SK-N-SH treated with all-trans-retinoic acid at 6 μM for 48 hours (cell line): Measurements from ENCODE around the gene APOL6.

Experiments
- ATAC-seq: fragments of 200-7000 bp; cut with Tn5 transposase; 3 replicates; pipeline ENCODE4 v1.9.1; 2020; ENCODE audit warnings: mild to moderate bottlenecking, moderate library complexity
- ARNTL ChIP-seq: fragments of 450-650 bp; formaldehyde crosslinking; IDR thresholded peaks from 2 replicates; pipeline ENCODE4 v1.5.0; 2020; ENCODE audit warnings: low read depth, mild to moderate bottlenecking, moderate library complexity, borderline replicate concordance
- BACH2 ChIP-seq: fragments of 250-450 bp; sonication (Bioruptor Pico); IDR thresholded peaks from 2 replicates; pipeline ENCODE4 v1.9.0; 2021; ENCODE audit warnings: mild to moderate bottlenecking, borderline replicate concordance
- CREB5 ChIP-seq: fragments of 250-450 bp; sonication (Bioruptor Pico); IDR thresholded peaks from 2 replicates; pipeline ENCODE4 v1.5.1; 2020; ENCODE audit warnings: low read depth, mild to moderate bottlenecking, moderate library complexity
- CSRNP3 ChIP-seq: fragments of 250-450 bp; sonication (Bioruptor Pico); IDR thresholded peaks from 2 replicates; pipeline ENCODE4 v1.5.1; 2021; ENCODE audit warnings: mild to moderate bottlenecking, moderate library complexity
- ESRRG ChIP-seq: fragments of 250-450 bp; sonication (Bioruptor Pico); IDR thresholded peaks from 2 replicates; pipeline ENCODE4 v1.6.1; 2021; ENCODE audit warnings: mild to moderate bottlenecking
- GLIS3 ChIP-seq: fragments of 250-450 bp; sonication (Bioruptor Pico); IDR thresholded peaks from 2 replicates; pipeline ENCODE4 v1.5.0; 2020; ENCODE audit warnings: mild to moderate bottlenecking, moderate library complexity
- ISL1 ChIP-seq: fragments of 250-450 bp; sonication (Bioruptor Pico); IDR thresholded peaks from 2 replicates; pipeline ENCODE4 v2.1.2; 2022; ENCODE audit warnings: mild to moderate bottlenecking, moderate library complexity
- OSR1 ChIP-seq: fragments of 250-450 bp; sonication (Bioruptor Pico); IDR thresholded peaks from 2 replicates; pipeline ENCODE4 v1.8.0; 2022; ENCODE audit warnings: moderate library complexity, mild to moderate bottlenecking, inconsistent platforms
- POU6F1 ChIP-seq: fragments of 250-450 bp; sonication (Bioruptor Pico); IDR thresholded peaks from 2 replicates; pipeline ENCODE4 v1.8.0; 2021; ENCODE audit warnings: low read depth, mild to moderate bottlenecking, moderate library complexity, borderline replicate concordance
- PPARA ChIP-seq: fragments of 250-450 bp; sonication (Bioruptor Pico); IDR thresholded peaks from 2 replicates; pipeline ENCODE4 v1.5.0; 2020; ENCODE audit warnings: mild to moderate bottlenecking, borderline replicate concordance
- RARB ChIP-seq: fragments of 250-450 bp; sonication (Bioruptor Pico); IDR thresholded peaks from 2 replicates; pipeline ENCODE4 v1.8.0; 2021; ENCODE audit warnings: mild to moderate bottlenecking, moderate library complexity
- SNAI2 ChIP-seq: fragments of 250-450 bp; sonication (Bioruptor Pico); IDR thresholded peaks from 2 replicates; pipeline ENCODE4 v1.5.0; 2020; ENCODE audit warnings: mild to moderate bottlenecking, moderate library complexity
- TCF4 ChIP-seq: fragments of 250-450 bp; sonication (Bioruptor Pico); IDR thresholded peaks from 2 replicates; pipeline ENCODE4 v1.8.0; 2021; ENCODE audit warnings: mild to moderate bottlenecking, moderate library complexity, borderline replicate concordance
- TSHZ2 ChIP-seq: fragments of 250-450 bp; sonication (Bioruptor Pico); IDR thresholded peaks from 2 replicates; pipeline ENCODE4 v1.5.0; 2020; ENCODE audit warnings: mild to moderate bottlenecking, moderate library complexity
- ZC3H10 ChIP-seq: fragments of 250-450 bp; sonication (Bioruptor Pico); IDR thresholded peaks from 2 replicates; pipeline ENCODE4 v1.5.1; 2021; ENCODE audit warnings: mild to moderate bottlenecking, moderate library complexity
- ZFP3 ChIP-seq: fragments of 250-450 bp; sonication (Bioruptor Pico); IDR thresholded peaks from 2 replicates; pipeline ENCODE4 v1.5.0; 2020; ENCODE audit warnings: mild to moderate bottlenecking, moderate library complexity
- ZFP30 ChIP-seq: fragments of 450-650 bp; formaldehyde crosslinking; IDR thresholded peaks from 2 replicates; pipeline ENCODE4 v1.5.0; 2022; ENCODE audit warnings: mild to moderate bottlenecking, moderate library complexity
- ZNF565 ChIP-seq: fragments of 450-650 bp; formaldehyde crosslinking; conservative IDR thresholded peaks from 2 replicates; pipeline ENCODE4 v1.5.0; 2020; ENCODE audit warnings: low read depth, mild to moderate bottlenecking, moderate library complexity
- ZNF70 ChIP-seq: fragments of 450-650 bp; formaldehyde crosslinking; IDR thresholded peaks from 2 replicates; pipeline ENCODE4 v1.5.0; 2020; ENCODE audit warnings: mild to moderate bottlenecking, moderate library complexity
- ZNF8 ChIP-seq: fragments of 450-650 bp; formaldehyde crosslinking; IDR thresholded peaks from 2 replicates; pipeline ENCODE4 v1.5.0; 2020; ENCODE audit warnings: mild to moderate bottlenecking, moderate library complexity

The APOL6 gene

GRCh38 chr22:35608088-35608487, 40.2 kb upstream of the APOL6 start (continued):
- TF ChIP-seq TSHZ2 (CRISPR knock-in tag) (no peak), CSRNP3 (no peak), BACH2 (CRISPR knock-in tag) (no peak), ZNF565 (CRISPR knock-in tag) (no peak), POU6F1 (CRISPR knock-in tag) (no peak)
- TF ChIP-seq, all 23 proteins: peak for 0

GRCh38 chr22:35609261-35609660, 39.0 kb upstream of the APOL6 start:
- ATAC-seq: no peak
- TF ChIP-seq ISL1: no peak
- TF ChIP-seq POU6F1 (CRISPR knock-in tag): no peak
- no peak for TF ChIP-seq ESRRG (CRISPR knock-in tag)
- no peak for TF ChIP-seq ZFP30 (CRISPR knock-in tag)
- no peak for TF ChIP-seq GLIS3 (CRISPR knock-in tag)
- no peak for TF ChIP-seq ZFP3 (CRISPR knock-in tag)
- no peak for TF ChIP-seq RARB
- TF ChIP-seq CREB5: no peak
- no peak for TF ChIP-seq SNAI2
- no peak for TF ChIP-seq ARNTL (CRISPR knock-in tag)
- TF ChIP-seq PPARA (CRISPR knock-in tag): no peak
- no peak for TF ChIP-seq ZNF8
- no peak for TF ChIP-seq TCF4 (CRISPR knock-in tag)
- TF ChIP-seq ZNF70: no peak
- no peak for TF ChIP-seq ZC3H10
- TF ChIP-seq TSHZ2 (CRISPR knock-in tag): no peak
- no peak for TF ChIP-seq OSR1
- no peak for TF ChIP-seq CSRNP3
